HS-5 (cell line): Measurements from ENCODE around the gene PLCB1.
A peak's percentile ranks its signal among the peaks of the same experiment; 100 is the strongest.

Experiments
- DNase-seq: peaks from one replicate; pipeline ENCODE4 v3.0.0-alpha.2; 2012; ENCODE audit warnings: low read depth

The PLCB1 gene

GRCh38 chr20:8657664-8658063 is 525.6 kb downstream of the PLCB1 start:
- DNase-seq: no peak

- no peak for DNase-seq
Measured at GRCh38 chr20:8658103-8658502, 526.0 kb downstream of the PLCB1 start.

GRCh38 chr20:8661229-8661952 is 529.3 kb downstream of the PLCB1 start:
- no peak for DNase-seq

DNA sequence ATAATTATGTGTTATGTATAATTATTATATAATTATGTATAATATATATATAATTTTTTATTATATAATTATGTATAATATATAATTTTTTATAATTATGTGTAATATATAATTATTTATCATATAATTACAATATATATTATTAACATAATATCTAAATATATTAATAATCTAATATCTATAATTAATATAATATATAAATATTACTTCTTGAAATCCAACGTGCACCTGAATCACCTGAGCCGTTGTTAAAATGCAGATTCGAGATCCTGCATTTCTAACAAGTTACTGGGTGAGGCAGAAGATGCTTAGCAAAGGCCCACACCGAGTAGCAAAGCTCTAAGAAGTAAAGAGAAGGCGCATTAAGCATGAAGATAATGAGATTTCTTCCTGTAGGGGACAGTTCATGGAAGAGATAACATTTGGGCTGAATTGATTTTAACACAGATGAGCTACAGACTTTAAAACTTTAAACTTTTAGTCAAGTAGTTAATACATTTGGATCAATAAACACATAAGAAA is 530.4 kb downstream of the PLCB1 start:
- no peak for DNase-seq

DNA sequence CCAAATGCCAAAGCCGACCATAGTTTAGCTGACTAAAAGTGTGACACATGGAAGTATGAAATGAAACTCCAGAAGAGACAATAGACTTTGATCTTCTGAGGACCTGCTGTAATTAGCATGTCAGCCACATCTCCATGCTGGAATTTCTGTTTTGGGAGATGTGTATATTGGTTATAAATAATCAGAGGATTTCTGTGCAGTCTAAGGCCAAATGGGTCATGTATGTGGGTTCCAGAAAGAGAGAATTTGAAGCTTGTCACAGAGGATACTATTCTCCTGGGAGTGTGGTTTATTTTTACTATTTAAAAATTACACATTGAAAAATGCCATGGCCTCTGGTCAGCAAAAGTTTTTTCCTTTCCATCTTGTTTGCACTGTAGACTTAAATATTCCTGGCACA is 531.4 kb downstream of the PLCB1 start:
- no peak for DNase-seq

- no peak for DNase-seq
Measured at GRCh38 chr20:8664778-8665177, 532.7 kb downstream of the PLCB1 start.

DNA sequence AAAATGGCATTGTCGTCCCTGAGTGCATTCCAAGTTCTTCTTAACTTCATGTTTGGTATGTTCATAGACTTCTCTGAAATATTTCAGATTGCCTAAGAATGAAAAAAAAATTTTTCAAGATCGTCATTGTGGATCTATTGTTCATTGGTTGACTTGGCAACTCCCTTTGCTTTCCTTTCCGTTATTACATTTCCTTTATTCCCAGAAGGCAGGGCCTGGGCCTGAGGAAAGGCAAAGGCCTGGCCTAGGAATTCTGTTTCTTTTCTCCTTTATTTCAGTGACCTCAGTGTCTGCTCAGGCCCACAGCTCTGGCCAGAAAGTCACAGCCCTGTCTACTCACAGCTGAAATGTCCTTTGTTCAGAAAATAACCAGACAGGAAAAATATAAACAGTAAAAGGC is 535.2 kb downstream of the PLCB1 start:
- DNase-seq: no peak

DNA sequence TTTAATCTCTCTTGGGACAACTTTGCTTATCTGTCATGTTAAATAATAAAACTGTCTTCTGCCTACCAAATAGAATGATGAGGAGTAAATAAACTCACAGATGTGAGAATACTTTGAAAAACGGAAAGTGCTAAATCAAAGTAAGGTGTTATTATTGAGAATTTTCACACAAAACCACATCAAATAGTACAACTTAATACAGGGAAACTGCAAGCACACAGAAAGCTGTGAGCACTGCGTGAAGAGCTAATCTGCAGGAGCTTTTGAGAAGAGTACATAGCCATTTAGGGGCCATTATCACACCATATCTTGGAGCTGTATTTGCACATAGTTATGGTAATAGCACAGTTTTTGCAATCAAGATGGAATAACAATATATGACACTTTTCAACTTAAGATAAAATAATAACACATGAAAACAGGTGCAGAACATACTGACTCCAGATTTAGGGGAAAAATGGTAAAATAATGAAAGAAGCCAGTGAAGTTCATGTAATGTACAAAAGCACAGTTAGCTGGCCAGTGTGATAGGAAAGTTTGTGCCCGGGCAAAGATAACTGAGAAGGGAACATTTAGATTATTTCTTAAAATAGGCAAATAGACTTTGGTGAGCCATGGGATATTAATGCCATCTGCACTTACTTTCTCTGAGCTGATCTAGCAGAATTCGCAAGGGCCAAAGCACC is 538.3 kb downstream of the PLCB1 start:
- no peak for DNase-seq

DNA sequence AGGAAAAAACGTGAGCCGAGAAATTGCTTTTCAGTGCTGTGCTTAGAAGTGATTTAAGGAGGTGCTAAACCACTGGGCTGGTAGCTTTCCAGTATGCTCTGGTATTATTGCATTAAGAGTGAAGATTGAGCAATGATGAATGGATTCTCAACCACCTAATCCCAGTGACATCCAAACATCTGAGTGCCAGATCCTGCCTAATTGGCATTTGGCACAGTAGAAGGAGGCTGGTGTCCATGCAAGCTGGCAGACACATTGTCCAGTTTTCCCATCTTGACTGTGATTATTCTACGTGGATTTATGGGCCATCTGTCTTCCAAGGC is 538.8 kb downstream of the PLCB1 start:
- DNase-seq: no peak

GRCh38 chr20:8671370-8671961 is 539.4 kb downstream of the PLCB1 start:
- no peak for DNase-seq

- DNase-seq: no peak
Measured at GRCh38 chr20:8673116-8673515, 541.0 kb downstream of the PLCB1 start.

DNA sequence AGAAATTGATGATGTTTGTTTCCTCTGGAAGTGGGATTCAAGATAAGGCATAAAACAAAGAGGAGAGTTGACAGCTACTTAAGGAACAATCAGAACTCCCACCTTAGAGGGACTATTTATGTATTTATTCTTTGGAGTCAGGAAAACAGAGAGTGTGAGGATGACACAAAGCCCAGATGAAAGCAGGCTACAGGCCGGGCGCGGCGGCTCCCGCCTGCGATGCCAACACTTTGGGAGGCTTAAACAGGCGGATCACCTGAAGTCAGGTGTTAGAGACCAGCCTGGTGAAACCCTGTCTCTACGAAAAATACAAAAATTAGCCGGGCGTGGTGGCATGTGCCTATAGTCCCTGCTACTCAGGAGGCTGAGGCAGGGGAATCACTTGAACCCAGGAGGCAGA is 543.8 kb downstream of the PLCB1 start:
- no peak for DNase-seq

- no peak for DNase-seq
Measured at GRCh38 chr20:8678098-8678776, 546.2 kb downstream of the PLCB1 start.

DNA sequence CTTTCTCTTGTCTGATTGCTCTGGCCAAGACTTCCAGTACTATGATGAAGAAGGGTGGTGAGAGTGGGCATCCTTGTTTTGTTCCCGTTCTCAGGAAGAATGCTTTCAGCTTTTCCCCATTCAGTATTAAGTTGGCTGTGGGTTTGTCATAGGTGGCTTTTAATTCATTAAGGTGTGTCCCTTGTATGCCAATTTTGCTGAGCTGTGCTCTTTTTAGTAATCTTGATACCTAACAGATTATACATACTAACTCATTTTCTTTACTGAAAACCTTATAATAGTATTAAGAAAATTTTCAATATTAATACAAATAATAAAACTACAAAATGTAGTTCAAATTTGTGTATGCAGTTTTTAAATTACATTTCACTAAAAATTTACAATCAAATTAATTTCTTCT is 557.3 kb downstream of the PLCB1 start:
- DNase-seq: no peak

GRCh38 chr20:8690074-8690473 is 558.0 kb downstream of the PLCB1 start:
- DNase-seq: no peak

DNA sequence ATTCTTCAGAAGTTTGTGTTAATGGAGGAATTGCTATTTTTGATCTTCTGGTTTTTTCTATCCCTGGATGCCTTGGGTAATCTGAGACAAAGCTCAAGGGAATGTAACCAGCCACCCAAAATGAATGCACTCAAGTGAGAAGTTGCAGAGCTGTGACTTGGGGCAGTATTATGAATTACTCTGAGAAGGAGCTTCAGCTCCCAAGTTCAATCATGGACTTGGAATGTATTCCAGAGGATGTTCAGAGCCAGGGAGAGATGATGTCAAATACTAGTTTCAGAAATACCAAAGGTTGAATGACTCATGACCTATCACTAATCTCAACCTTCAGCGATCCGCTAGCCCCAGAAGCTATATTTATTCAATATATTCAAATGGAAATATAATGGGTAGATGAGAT is 561.6 kb downstream of the PLCB1 start:
- peak; percentile 82 for DNase-seq

GRCh38 chr20:8700756-8701155 is 568.7 kb downstream of the PLCB1 start:
- DNase-seq: no peak

- DNase-seq: no peak
Measured at GRCh38 chr20:8706961-8707700, 575.1 kb downstream of the PLCB1 start.

- no peak for DNase-seq
Measured at GRCh38 chr20:8709627-8710026, 577.6 kb downstream of the PLCB1 start.

DNA sequence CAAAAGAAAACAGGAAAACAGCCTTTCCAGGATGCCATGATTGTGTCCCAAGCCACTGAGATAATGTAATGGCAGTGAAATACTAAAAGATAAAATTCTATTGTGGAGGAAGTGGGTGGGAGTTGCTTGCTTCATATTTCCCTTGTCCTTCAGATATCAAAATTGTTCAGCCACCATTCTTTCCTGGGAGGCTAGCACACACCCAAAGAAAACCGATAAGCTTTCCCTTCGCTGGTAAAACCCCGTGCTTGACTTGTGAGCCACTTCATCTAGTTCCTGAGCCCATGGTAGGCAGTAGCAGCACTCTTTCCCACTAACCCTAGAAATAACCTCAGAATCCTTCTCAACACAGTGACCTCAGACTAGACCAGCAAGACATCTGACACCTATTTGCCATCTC is 579.4 kb downstream of the PLCB1 start:
- DNase-seq: no peak

DNA sequence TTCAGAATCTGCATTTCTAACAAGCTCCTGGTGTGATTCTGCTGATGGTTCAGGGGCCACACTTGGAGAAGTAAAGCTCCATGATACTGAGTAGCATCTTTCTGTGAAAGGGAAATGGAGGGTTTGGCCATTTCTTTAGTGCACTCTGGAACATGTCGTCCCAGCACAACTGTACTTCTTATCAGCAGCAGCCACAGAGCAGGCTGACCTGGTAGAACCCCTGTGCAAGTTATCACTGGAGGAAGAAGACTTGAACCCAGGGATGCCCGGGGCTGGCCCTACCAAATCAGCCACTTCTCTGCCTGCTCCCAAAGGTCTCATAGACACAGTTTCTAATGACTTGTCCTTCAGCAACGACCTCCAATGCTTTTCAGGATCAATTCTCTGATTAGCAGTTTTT is 582.1 kb downstream of the PLCB1 start:
- DNase-seq: no peak

GRCh38 chr20:8718279-8718678 is 586.2 kb downstream of the PLCB1 start:
- no peak for DNase-seq
